NCI-H460 (cell line): ENCODE measurements around the gene HS6ST3. TPM values are rescaled to one million over a fixed set of nuclear protein-coding genes. Genes with fewer than 3 reads are reported as not detected.

Source experiments
- DNase-seq: peaks from one replicate; pipeline ENCODE4 v3.0.0-alpha.2; 2016; ENCODE audit warnings: low read depth; ENCODE audit errors: extremely low read depth
- total RNA-seq: library from RNA; depleted of rRNA; stranded (reverse); fragments of >200 nt; shearing (Covaris generic); gene quantifications from 2 replicates; pipeline ENCODE4 v1.2.3, GENCODE V29; 2014

HS6ST3 gene
- total RNA-seq, 1 experiment from 2014 or later, result not detected

DNA sequence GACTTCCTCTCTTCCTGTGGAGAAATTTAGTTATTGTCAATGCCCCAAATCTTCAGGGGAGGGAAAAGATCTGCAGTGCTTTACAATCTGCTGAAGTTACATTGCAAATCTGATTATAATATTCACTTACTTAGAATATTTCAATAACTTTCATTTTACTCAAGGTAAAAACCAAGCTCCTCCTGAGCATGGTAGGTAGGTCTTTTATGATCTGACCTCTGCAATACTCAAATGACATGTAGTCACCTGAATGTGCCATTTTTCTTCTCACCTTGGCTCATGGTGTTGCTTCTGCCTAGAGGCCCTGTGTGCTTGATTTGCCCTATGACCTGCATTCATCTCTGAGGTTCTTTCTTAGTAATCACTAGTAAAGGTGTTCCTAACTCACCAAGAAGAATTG is 331.4 kb downstream of the HS6ST3 start:
- no peak for DNase-seq

DNA sequence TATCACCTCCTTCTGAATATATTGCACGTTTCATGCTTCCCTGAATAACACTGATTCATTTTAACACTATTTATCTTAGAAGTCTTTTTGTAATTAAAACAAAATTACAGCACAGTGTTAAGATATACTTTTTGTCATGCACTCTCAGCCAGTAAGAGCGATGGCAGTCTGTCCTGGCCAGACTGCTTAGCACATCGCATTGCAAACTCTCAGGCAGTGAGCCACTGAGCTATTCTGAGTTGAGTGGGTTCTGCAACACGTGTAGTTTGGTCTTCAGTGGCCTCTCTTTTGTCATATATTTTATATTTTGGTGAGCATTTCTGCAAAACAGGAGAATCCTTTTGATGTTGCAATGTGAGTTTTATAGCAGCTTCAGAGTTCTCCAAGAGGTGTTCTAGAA is 332.1 kb downstream of the HS6ST3 start:
- no peak for DNase-seq

DNA sequence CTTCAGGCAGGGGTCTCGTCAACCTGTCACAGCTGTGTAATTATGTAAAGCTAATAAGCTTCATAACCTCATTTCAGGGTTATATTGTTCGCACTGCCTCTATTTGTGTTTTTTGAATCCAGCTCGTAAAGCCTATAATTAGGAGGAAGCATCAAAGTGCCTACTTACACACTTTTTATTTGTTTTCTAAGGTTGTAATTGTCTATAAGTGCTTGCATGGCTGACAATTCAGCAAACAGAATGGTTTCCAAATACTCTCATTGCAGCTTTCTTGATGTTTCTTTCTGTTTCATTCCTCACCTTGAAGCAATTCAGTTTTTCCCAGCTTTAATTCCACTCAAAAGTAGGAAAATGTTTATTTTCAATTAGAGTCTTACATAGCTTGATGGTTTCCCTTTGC is 336.3 kb downstream of the HS6ST3 start:
- DNase-seq, result no peak

DNA sequence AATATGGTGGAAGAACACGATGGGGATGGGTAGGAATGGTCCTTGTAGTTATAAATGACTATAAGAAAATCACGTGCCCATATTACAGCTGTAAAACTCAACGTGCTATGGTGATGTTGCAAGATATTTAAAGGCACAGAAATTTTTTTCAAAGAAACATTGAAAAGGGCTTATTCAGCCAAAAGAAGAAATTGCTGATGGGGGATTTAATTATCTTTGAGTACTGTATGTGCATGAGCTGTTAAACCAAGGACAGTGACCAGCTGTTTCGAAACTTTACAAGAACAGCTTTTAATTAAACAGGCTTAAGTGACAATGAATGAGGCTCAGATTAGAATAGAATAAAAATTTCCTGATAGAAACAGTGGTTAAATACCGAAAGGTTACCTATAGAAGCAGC is 339.0 kb downstream of the HS6ST3 start:
- no peak for DNase-seq

DNA sequence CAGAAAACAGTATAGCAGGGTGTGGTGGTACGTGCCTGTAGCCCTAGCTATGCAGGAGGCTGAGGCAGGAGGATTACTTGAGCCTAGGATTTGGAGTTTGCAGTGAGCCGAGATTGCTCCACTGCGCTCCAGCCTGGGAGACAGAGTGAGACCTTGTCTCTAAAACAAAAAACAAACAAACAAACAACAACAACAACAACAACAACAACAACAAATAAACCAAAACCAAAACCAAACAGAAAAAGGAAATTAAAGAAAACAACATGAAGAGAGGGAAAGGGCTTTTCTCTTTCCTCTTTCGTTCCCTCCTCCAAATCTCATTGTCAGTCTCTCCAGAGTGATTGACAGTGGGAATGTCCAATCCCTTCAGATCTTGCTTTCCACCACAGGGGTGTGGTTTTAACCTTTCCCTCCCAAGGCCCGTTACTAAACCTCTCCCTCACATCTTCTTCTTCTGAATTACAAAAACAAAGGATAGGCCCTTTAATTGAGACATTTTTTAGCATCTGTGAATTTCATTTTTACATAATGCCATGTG is 341.2 kb downstream of the HS6ST3 start:
- no peak for DNase-seq

DNA sequence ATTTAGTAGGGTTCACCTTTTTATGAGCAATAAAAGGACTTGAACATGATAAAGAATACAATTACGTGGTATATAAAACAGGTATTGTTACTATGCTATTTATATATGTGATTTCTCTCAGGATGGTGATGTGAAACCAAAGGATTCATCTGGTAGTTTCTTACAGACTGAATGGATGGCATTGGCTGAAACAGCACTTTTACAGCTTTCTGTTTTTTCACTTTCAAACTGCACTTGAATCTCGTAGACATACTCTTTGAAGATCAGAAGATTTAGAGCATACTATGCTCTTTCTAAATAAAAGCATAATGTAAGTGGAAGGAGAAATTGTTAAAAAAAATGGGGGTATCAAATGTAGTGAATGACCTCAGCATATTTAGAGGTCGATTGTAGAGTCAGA is 354.8 kb downstream of the HS6ST3 start:
- no peak for DNase-seq

DNA sequence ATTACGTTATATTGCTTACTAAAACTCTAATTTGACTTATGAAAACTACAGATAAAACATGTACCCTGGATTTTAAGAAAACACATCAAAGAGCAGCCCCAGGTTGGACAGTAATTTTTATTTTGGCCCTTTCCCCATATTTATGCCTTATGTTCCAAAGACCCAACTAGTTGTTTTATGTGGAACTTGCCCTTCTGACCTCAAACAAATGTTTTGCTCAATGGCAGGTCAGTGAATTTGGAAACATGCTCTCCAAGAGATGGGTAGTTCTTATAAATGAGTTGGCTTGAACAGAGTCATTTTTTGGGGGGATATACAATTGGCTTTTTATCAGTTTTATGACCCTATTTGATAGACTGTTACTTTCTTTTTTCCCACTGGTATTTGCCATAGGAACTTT is 360.0 kb downstream of the HS6ST3 start:
- DNase-seq, result no peak

DNA sequence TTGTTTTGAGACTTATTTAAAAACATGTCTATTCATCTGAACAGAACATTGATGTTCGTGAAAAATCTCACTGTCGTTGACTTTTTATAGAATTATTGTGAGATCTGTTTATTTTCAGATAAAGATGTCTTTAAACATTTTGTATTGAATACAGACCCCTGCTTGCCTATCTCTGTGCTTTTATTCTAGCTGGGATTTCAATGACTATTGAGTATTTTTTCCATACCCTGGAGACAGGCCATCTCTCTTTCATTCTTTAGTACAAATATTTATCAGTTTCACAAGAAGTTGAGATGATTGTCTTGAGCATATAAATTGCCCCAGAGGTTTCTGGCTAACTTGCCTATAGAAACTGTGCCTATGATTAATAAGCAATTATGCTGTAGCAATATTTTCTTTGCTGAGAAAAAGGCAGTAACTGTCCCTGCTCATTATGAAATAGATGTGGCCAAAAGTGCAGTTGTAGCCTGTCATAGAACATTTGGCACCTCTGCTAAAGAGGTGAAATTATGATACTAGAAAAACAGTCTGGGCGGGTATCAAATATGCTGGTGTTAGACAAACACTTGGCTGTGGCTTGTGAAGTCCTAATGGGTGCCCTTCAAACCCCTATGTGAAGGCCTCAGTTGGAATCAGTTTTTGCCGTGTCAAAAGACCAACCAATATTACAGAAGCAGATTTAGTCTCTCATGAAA is 360.6 kb downstream of the HS6ST3 start:
- no peak for DNase-seq

DNA sequence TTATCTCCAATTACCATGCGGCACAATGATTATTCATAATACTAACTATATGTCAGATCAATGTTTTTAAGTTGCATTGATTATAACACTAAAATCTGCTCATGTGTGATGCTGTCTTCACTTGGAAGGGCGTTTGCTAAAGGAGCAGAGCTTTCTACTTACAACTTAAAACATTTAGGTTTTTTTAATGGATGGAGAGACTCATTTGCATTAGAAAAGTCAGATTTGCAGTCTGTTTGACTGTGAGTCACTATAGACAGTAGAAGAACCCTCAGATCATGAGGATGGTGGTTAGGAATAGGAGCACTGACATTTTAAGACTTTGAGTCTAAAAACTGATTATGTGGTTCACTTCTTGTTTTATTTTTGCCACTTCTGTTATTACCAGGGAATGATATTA is 364.6 kb downstream of the HS6ST3 start:
- no peak for DNase-seq

DNA sequence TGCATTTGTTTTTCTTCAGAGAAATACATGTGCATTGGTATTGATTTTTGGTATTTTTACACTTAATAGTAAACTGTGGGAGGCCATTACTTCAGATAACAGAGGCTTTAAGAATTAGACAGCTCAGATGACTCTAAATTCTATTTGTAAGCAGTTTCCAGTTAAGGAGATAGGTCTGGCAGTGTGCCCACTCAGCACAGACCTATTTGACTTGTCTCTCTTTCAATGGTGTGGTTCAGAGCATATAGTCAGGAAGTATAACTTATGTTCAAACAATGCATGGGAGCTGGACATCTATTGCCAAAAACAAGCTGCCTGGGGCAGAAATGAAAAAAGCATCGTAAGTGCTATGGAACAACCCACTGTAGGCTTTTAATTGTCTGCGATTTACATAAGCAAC is 370.7 kb downstream of the HS6ST3 start:
- no peak for DNase-seq

DNA sequence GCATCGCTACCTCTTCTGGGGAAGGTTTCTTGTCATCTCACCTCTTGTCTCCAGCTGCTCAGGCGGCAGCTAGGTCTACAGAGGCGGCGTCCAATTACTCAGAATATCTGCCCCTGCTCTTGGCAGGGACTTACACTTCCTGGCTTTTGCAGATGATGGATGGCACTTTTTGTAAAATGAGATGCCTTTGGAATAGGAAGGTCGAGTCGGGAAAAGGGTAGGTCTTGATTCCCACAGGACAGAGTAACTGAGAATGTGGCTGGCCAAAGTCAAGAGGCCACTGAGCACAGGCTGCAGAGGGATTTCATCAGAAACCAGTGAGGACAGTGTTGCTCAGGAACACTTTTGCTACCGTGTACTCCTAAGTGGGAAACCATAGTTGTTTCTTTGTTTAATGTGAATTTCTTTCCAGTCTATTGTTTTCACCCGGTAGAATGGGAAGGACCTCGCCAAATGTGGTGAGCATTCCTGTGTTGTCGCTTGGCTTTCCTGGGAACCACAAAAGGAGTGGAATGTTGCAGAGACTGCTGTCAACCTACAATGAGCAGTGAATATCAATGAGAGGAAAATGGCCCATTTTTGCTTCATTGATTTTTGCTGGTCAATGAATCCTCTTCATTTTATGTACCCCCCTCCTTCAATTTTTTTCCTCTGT is 383.7 kb downstream of the HS6ST3 start:
- no peak for DNase-seq

DNA sequence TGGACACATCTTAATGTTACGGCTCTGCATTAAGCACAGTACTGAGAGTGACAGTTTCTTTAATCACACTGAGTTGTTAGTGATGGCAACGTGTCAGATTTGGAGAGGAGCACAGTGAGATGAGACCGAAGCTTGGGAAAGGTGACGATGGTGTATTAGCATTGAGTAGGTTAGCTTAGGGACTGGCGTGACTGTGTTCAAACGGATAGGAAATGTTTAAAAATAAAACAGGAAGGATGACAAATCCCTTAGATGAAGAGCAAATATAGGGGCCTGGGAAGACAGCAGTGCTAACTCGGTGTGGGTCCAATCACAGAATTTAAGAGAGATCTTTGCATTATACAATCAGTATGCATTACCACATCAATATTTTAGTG is 384.3 kb downstream of the HS6ST3 start:
- no peak for DNase-seq

DNA sequence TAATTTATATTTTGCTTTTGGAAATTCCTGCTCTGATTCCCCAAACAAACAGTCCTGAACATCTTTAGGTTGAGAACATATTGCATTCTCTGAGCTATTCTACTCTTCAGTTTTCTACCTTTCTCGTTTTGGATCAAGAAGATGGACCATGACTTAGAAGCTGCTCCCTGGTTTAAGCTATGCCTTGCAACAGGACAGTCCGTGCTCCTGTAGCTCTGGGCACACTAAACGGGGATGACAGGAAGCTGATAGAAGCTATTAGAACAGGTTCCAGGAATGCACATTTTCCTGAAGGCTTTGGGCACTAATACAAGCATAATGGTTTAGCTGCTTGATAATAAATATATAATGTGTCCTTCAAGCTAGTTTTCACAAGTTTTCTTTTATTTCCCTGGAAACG is 385.2 kb downstream of the HS6ST3 start:
- DNase-seq, result no peak

DNA sequence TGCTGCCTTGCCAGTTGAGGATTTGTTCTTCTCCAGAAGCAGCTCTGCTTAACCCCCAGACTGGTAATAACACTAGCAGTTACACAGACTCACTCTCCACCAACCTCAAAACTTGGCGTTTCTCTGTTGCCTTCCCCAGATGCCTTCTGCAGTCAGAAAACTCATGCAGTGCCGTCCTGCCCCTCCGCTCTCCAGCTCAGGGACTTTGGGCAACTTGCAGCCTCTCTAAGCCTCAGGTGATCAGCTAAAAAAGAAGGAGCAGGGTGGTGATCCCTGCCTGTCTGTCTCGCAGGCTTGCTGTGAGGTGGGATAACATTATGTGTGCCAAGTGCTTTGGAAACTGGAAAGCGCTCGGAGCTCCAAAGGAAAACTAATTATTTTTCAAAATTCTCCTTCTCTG is 391.6 kb downstream of the HS6ST3 start:
- no peak for DNase-seq

DNA sequence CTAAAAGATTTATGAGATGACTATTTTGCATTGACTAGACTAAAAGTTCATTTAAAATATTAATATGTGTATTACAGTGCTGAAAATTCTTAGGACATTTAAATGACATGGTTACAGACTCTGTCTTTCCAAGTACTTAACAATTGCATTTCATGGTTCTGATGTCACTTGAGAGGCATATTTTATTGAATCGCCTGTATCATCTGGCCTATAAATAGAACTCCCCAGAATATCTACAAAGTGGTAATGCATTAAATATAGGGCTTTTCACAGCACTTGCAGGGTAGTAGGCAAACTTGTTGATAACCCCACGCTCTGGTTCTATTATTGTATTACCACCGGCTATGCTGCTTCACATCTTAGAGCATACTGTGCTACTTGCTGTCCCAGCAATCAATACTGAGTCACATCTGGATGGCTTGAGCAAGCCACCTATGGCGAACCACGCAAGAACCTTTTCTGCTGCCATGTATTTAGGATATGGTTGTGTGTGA is 400.6 kb downstream of the HS6ST3 start:
- no peak for DNase-seq

DNA sequence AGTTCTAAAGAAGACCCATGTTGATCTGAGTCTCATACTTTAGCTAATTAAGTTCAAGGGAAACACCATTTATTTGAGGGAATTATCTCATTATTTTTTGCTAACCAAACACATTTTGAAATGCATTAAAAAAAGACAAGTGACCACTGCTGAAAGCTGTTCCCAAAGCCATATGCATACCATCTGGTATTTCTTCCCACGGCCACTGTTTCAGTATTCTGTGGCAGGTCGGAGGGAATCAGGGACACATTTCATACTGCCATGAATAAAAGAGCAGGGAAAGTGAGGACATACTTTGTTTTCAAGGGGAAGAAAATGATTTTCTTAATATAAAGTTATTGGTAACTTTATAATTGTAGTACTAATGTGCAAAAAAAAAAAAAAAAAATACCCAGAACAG is 401.2 kb downstream of the HS6ST3 start:
- no peak for DNase-seq

DNA sequence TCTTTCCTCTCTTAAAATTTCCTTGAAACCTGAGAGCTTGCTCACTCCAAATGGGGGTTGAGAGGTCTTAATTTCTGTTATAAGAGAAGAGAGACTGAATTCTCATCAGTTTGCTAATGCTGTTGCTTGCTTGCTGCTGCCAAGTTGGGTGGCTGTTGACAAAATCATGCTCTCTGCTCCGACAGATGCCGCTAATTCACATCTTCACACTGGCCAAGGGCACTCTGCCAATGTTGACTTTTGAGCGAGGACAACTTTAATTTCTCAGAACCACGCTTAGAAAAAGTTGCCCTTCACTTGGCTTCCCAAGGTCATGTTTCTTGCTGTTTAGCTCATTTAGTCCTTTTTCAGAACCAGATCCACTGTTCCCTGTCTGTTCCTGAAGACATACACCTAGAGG is 402.9 kb downstream of the HS6ST3 start:
- no peak for DNase-seq

DNA sequence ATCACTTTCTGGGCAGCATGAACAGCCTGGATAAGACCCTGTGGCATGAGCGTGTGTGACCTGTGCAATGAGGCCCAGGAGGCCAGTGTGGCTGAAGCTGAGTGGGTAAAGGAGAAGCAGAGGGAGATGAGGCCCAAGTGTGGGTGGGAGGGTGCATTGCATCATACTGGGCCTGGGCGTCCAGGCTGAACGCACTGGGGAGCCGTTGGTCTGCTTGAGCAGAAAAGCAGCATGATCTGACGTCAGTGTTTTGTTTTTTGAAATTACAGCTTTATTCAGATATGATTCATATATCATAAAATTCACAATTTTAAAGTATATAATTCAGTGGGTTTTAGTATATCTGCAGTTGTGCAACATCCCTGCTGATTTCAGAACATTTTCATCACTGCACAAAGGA is 409.7 kb downstream of the HS6ST3 start:
- DNase-seq, result no peak

DNA sequence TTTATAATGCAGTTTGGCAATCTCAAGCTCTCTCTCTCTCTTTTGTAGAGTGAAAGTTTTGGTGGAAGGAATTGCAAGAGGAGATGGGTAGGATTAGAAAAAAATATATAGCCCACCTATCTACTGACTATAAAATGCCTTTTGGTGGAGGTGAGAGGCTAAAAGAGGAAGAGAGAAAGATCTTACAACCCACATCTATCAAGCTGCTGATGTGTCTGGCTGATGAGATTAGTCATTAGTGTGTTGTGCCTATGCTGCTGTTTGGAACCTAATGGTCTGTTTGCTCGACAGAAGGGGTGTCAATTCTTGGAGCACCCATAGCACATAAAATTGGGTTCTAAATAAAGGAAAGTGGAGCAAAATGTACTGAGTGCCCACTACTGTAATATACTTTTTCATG is 411.0 kb downstream of the HS6ST3 start:
- no peak for DNase-seq

DNA sequence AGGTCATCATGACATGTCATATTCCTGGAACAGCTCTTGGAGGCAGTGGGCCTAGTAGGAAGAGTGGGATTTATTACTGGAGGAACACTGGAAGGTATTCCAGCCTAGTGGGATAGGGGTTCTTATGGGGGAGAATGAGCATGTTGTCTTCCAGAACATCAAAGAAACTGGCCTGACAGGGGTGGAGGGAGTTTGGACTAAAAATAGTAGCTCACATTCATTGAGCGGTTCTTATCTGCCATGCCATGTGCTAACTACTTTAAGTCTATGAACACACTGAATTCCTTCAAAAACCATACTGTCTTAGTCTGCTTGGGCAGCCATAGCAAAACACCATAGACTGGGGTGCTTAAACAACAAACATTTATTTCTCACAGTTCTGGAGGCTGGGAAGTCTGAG is 413.6 kb downstream of the HS6ST3 start:
- no peak for DNase-seq

DNA sequence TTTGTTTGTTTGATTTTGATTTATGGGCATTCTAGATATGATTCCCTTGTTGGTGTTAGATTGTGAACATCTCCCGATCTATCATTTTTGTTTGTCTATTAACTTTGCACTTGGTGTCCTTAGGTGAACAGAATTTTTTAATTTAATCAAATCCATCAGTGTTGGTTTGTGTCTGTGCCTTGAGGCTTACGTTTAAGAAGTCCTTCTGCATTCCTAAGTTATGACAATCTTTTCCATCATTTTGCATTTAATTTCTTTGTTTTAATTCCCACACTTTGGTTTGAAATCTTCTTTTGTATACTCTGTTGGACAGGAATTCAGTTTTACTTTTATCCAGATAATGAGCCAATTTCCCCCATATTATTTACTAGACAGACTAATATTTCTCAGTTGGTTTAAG is 421.7 kb downstream of the HS6ST3 start:
- no peak for DNase-seq

DNA sequence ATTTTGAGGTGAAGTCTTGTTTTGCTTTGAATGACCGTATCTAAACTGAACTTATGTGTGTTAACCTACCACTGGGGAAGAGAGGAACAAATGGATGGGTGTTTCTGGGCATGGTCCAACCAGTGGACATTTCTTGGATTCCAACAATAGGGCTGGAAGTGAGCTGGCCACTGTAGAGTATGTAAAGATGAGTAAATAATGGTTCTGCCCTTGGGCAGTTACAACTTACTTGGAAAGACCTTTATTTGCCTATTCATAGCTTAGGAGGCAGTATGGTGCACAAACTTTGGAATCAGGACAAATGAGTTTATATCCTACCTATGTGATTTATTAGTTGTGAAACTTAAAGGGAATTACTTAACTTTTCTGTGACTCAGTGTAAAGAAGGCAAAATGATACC is 429.5 kb downstream of the HS6ST3 start:
- no peak for DNase-seq
